ENCODE results near the gene RFX2.

RFX2 gene

DNA sequence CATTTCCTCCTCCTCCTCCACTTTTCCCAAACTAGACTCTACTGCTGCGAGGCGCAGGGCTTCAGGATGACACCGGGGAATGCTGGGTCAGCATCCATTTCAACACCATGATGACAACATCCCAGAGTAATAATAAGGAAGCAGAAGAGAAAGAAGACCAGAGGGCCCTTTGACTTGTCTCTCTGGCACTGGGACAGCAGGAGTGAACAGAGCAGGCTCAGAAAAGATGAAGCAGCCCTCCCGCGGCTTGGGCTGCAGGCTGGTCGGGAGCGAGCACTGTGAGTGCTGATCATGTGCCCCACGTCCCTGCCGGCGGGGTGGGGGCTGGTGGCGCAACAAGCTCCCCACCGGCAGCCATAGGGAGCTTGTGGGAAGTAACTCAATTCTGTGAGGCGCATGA is 162.9 kb downstream of the RFX2 start:
- H3K36me3 ChIP-seq (ENCODE audit: control insufficient read depth, insufficient read depth, low read length): peaks cover 9% of the 10 kb centered on the region
- no peak for DNase-seq (ENCODE audit: extremely low read depth, insufficient read length)
- TF ChIP-seq, protein P1, sequence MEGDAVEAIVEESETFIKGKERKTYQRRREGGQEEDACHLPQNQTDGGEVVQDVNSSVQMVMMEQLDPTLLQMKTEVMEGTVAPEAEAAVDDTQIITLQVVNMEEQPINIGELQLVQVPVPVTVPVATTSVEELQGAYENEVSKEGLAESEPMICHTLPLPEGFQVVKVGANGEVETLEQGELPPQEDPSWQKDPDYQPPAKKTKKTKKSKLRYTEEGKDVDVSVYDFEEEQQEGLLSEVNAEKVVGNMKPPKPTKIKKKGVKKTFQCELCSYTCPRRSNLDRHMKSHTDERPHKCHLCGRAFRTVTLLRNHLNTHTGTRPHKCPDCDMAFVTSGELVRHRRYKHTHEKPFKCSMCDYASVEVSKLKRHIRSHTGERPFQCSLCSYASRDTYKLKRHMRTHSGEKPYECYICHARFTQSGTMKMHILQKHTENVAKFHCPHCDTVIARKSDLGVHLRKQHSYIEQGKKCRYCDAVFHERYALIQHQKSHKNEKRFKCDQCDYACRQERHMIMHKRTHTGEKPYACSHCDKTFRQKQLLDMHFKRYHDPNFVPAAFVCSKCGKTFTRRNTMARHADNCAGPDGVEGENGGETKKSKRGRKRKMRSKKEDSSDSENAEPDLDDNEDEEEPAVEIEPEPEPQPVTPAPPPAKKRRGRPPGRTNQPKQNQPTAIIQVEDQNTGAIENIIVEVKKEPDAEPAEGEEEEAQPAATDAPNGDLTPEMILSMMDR (IDR thresholded peaks at IDR 0.05; ENCODE audit: insufficient read depth, low read length, poor library complexity, severe bottlenecking): no peak
- no peaks in the 10 kb centered on the region for H3K27me3 ChIP-seq (replicated peaks; ENCODE audit: control insufficient read depth, insufficient read depth, low read length)
- no peak overlapping the region for H3K4me3 ChIP-seq (replicated peaks; ENCODE audit: low read depth, low read length)

DNA sequence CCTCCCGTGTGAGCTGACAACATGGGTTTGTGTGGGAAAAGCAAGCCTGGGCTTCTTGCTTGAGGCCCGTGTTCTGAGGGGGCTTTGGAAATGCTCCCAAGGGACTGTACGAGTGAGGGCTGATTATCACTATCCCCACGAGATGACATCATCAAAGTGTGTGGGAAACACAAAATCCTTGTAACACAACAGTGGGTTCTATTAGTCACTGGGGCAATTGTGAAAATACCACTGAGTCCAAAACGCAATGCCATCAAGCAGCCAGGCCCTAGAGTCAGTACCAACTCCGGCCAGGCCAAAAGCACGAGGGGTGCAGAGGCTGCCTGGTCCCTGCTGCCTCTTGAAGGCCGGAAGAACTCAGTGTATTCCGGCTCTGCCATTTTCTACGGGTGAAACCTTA is 166.7 kb downstream of the RFX2 start:
- no peak for DNase-seq (ENCODE audit: extremely low read depth, insufficient read length)
- TF ChIP-seq, protein P1 (IDR thresholded peaks at IDR 0.05; ENCODE audit: insufficient read depth, low read length, poor library complexity, severe bottlenecking): no peak
- Histone ChIP-seq H3K36me3 (ENCODE audit: control insufficient read depth, insufficient read depth, low read length) (peaks cover 23% of the 10 kb centered on the region), H3K27me3 (replicated peaks; ENCODE audit: control insufficient read depth, insufficient read depth, low read length) (no peaks in the 10 kb centered on the region), H3K4me3 (replicated peaks; ENCODE audit: low read depth, low read length) (no peak overlapping the region)
